T47D (cell line): ENCODE data around the gene KIF5C.

Experiments used
- DNase-seq, 2 experiments: peaks; one replicate each; pipeline versions ENCODE4 v3.0.0 to v3.0.0-alpha.2; 2011 to 2012; ENCODE audit warnings: low read depth in 1 of 2, low spot score in 1 of 2
- JUND ChIP-seq: IDR thresholded peaks from 2 replicates; pipeline ENCODE4 v1.6.1; 2012; ENCODE audit warnings: low read depth
- in situ Hi-C: cut with HindIII; loops from 2 replicates; pipeline ENCODE4 v1.10.0; 2016; ENCODE audit warnings: low sequenced_read_pairs, low pct_unique_long_range_greater_than_20kb

Gene KIF5C

DNA sequence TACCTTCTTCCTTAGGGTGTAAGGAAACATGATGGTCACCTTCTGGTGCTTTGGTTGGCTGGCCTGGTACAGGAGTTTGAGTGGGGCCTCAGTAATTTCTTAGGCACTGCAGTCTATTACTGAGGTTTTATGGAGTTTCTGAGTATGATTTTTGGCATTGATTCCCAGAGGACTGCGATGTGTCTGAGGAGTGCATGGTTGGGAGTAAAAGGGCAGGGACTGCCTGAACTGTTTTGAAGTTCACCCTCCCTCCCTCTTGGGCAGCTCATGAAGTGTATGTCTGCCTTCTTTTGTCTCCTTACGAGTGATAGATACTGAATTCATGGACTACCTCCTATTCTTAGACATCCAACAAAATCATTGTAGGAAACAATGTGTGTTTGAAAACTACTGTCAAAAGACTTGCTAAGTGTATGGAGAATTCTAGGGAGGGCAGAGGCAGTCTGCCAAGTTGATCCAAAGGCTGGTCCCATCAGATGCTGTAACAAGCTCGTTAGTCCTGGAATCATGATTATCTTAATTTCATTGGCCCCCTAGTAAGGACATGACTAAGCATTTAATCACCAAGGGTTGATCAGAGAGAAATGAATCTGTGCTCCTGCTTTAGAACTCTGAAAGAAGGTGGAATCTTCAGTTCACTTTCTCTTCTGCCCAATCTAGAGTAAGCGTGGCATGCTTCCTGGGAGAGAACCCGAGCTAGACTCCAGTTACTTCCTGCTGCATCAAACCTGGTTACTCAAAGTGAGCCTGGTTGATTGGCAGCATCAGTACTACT, 190.0 kb downstream of the KIF5C start:
- TF ChIP-seq JUND = no peak
- DNase-seq = no peak
- in situ Hi-C loops = no loop called here

DNA sequence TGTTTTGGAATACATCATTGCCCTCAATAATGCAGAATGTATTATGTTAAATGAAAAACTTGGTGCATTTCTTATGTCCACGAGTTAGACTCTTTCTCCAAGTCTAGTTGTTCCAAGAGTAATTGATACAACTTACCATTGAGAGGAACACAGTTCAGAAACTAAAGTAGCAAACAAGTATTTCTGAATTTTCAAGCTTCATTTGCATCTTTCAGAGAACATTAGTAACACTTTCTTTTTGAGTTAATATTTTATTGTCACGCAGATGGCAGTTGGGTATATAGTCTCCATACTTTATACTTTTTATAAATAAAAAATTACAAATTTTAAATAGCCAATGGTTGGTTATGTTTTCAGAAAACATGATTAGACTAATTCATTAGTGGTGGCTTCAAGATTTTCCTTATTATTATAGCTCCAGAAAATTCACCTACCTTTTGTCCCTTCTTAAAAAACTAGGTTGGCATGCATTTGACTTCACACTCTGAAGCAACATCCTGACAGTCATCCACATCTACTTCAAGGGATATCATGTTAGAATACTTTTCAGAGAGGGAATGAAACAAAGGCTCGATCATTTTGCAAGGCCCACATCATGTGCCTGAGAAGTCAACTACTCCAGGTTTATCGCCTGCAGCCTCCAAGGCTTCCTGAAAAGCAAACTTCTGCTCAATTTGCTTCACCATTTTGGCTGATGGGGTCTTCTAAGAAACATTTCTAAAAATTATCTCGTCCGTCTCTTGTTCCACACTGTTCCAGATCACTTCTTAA, 193.4 kb downstream of the KIF5C start:
- no peak for TF ChIP-seq JUND
- no peak for DNase-seq
- in situ Hi-C loops = no loop called here

DNA sequence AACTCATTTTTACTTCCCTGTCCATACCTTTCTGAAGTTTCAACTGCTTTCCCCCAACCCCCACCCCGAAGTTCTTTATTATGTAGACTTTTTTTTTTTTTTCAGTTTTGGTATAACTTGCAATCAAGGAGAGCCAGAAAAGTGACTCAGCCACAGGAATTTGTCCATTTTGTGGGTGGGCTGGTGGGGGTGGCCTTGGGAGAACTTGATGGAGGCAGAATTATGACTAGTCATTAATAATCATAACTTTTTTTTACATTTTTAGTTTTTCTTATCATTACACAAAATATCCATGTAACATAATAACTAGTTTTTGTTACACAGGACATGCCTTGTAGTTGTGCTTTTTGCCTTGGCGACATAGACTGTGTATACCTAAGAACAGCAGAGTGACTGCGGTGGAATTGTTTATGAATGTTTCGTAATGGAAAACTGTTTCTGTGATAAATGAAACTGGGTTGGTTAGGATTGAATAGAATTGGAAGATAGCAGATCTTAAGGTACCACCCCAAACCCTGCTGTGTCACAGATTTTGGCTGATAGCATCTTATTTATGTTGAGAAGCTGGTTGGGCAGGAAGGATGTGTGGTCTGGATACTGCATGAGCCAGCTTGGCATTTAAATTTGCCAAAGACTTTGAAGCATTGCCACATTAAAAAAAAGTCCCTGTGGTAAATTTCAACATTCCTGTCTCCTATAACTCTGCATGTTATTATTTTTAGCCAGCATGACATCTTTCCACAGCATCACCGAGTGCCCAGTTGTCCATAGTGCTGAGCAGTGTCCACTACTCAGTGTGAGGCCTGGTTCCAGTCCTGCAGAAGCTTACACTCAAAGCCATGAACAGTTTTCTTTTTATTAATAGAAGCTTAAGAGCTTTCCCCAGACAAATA, 194.2 kb downstream of the KIF5C start:
- peak in 1 of 2 experiments; percentile 72 for DNase-seq
- no peak for TF ChIP-seq JUND
- in situ Hi-C loops = no loop called here

DNA sequence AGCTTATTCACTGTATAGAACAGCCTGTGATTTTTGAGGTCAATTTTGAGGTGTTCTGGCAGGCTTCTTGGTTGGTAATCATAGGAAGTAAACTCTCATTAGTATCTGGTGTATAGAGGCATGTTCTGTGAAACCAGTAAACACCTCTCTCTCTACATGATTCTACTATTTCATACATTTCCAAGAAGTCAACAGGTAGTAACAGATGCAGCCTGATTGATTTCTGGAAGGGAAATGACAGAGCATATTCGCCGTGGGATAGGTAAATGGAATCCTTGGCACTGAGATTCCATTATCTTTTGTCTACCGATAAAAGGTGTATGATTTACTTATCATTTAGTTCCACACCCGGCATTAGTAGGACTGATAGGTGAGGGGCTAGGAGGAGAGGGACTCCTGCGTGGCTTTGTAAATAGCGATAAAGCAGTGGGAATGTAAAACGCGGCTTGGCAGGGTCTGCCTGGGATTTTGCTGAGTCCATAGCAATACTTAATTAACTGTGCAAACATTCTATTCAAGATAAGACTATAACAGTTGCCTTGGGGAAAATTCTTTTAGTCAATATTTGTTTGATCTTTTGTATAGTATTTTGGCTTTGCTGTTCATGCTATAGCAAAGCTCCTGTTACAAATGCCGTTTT, 195.8 kb downstream of the KIF5C start:
- in situ Hi-C loops = no loop called here
- no peak for TF ChIP-seq JUND
- DNase-seq = no peak

DNA sequence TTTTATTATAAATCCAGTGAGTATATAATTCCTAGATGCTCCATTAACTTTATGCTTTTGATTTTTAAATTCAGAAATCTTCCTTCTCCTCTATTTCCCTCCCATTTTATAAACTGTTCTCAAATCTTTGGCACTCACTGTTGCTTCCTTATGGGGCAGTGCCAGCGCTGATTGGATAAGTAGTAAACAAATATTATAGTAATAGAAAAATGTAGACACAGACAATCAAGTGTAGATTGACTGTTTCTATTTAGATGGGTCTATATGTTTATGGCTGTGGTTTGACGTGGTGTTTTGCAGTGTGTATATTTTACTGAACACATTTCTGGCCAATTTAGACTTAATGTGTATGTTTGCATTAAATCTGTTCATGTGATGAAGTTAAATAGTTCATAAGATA, 200.1 kb downstream of the KIF5C start:
- in situ Hi-C loops = no loop called here
- peak; percentile 21; the same call in 1 of the 2 replicates for TF ChIP-seq JUND
- peak in 1 of 2 experiments; percentile 47 for DNase-seq

DNA sequence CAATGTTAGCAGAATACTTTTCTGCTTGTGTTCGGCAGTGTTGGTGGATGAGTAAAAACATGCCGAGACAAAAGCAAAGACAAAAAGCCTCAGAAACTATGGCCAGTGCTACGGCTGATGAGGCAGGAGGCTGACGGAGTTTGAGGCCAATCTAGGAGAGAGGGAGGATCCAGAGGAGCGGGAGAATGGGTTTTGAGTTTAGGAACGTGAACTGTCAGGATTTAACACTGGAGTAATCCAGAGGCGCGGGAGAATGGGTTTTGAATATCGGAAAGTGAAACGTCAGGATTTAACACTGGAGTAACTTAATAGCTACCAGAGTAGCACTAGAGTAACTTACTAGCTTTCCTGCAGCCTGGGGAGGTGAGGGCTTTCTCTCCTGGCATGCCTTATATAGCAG, 200.8 kb downstream of the KIF5C start:
- TF ChIP-seq JUND = no peak
- in situ Hi-C loops = no loop called here
- no peak for DNase-seq
